Pancreas (tissue), 10 donors: ENCODE results near the gene MED17. TPM values are rescaled to one million over a fixed set of nuclear protein-coding genes. Genes with fewer than 3 reads are reported as not detected.

Experiments used
- ATAC-seq, 4 donors: fragments of 200-7000 bp; cut with Tn5 transposase; one replicate each; pipeline versions ENCODE4 v1.8.0 to v1.9.1; 2020; ENCODE audit warnings: mild to moderate bottlenecking in 4 of 4, moderate library complexity in 4 of 4
- DNase-seq, 6 donors: peaks; one replicate each; pipeline ENCODE4 v3.0.0-alpha.2; 2020
- FAIRE-seq: peaks from 2 replicates; lab custom pipeline; 2012; peaks lifted over from hg19 to GRCh38; lab: Jason Lieb, UNC
- H3K27ac ChIP-seq, 4 donors: fragments of 200-600 bp; sonication (generic); 1 replicate in 3 of 4; 2 replicates in 1 of 4; pipeline versions ENCODE4 v1.5.0 to v1.8.0; 2020
- H3K27me3 ChIP-seq, 4 donors: fragments of 200-600 bp; one replicate each; pipeline ENCODE4 v1.8.0; 2021
- H3K36me3 ChIP-seq, 3 donors: fragments of 200-600 bp; sonication (generic) in 1 of 3; one replicate each; pipeline versions ENCODE4 v1.5.0 to v1.8.0; 2020 to 2021
- H3K4me1 ChIP-seq, 3 donors: fragments of 200-600 bp; one replicate each; pipeline ENCODE4 v1.8.0; 2021
- H3K4me3 ChIP-seq, 4 donors: fragments of 200-600 bp; sonication (generic) in 2 of 4; one replicate each; pipeline versions ENCODE4 v1.5.0 to v1.8.0; 2020 to 2021
- H3K9me3 ChIP-seq, 4 donors: fragments of 200-600 bp; one replicate each; pipeline ENCODE4 v1.8.0; 2021
- CTCF ChIP-seq, 4 donors: fragments of 200-600 bp; sonication (generic) in 3 of 4; IDR thresholded peaks; one replicate each; pipeline versions ENCODE4 v1.5.0 to v1.8.0; 2021; ENCODE audit warnings: antibody characterized with exemption in 4 of 4
- WGBS, 2 donors: extraction: QIAGEN DNeasy Blood & Tissue Kit; methylation state at CpG; one replicate each; pipeline ENCODE4 v1.1.7; 2013; 5-methylcytosine and 5-hydroxymethylcytosine counted together
- intact Hi-C, 3 donors: fragments of 100-400 bp; cut with DNase I; formaldehyde crosslinking; loops; one replicate each; pipeline versions ENCODE4 v1.11.1 to v1.14.2; 2022
- polyA plus RNA-seq, 2 donors: library from polyadenylated mRNA; stranded (reverse); fragments of 200-250 nt; gene quantifications; one replicate each; pipeline ENCODE4 v1.2.3, GENCODE V29; 2013
- total RNA-seq, 6 donors: library from RNA; stranded (reverse); fragmentation: NEBNext Ultra II Directional in 4 of 6; extraction: Animal tissue kit (Norgen Biotek cat#: 25700) in 4 of 6; gene quantifications; one replicate each; pipeline versions ENCODE4 v1.2.1 to v1.2.4, GENCODE V29; 2021 to 2023
- donor health status: healthy with polysubstance abuse.
- donor health status: DM: no; HTN: no; CAD: no; lungs with moderate emphysema.
- donor health status: DM: no; HTN: no; CAD: no.
- donor health status: control.
- donor health status: control.
- donor health status: Bipolar disorder and iron deficiency.
- donor health status: DM: yes; HTN: yes; CAD: no.
- donor health status: DM: no; HTN: no; CAD: no.
- donor health status: DM: no; HTN: no; CAD: no.
- donor health status: DM: yes; HTN: yes; CAD: no.

The MED17 gene
- total RNA-seq (10 to 100 TPM in 5 of 6 donors, 1 to 10 TPM in 1; 8.7 to 17.8 (median 11.6) TPM), polyA plus RNA-seq (10 to 100 TPM in 1 of 2 donors, 1 to 10 TPM in 1; 6.6 to 10.1 TPM)

GRCh38 chr11:93784145-93784934, at the start of gene MED17:
Gene MED17 (plus strand): TSS chr11:93784282. CDS start chr11:93784514, 232 bp downstream.
- DNase-seq: peak; percentile 88 to 94 (median 90)
- peaks cover 0 to 5% (median 0%) of the 10 kb centered on the region in 3 donors for H3K36me3 ChIP-seq
- intact Hi-C loops: no loop called here
- H3K27ac ChIP-seq: peak within 1 kb of the TSS; percentile 68 to 91 (median 82)
- no peak for FAIRE-seq
- peaks cover 0 to 22% (median 21%) of the 10 kb centered on the region in 3 donors for H3K4me1 ChIP-seq
- peak; percentile 99 to 100 (median 99) for ATAC-seq
- no peaks in the 10 kb centered on the region for H3K9me3 ChIP-seq
- TF ChIP-seq CTCF (IDR thresholded peaks at IDR 0.05): peak in 3 of 4 donors; percentile 12 to 44 (median 24)
- WGBS, 2 donors: 0% methylated on average over 65 to 72 of the region's 72 CpGs
- peak within 1 kb of the TSS; percentile 72 to 92 (median 83) for H3K4me3 ChIP-seq
- no peaks in the 10 kb centered on the region for H3K27me3 ChIP-seq

- Histone ChIP-seq H3K4me1 (peaks cover 23 to 47% (median 39%) of the 10 kb centered on the region in 3 donors), H3K27ac (no peak overlapping the region), H3K9me3 (no peaks in the 10 kb centered on the region), H3K27me3 (no peaks in the 10 kb centered on the region), H3K4me3 (no peak overlapping the region), H3K36me3 (peaks cover 5 to 82% (median 58%) of the 10 kb centered on the region in 3 donors)
- DNase-seq (no peak), FAIRE-seq (no peak), ATAC-seq (no peak)
- TF ChIP-seq CTCF (IDR thresholded peaks at IDR 0.05): no peak
- intact Hi-C loops: no loop called here
- WGBS, 2 donors: 77 to 84% methylated on average over 1 of the region's 1 CpG
Observed at GRCh38 chr11:93734427-93735222, 49.5 kb upstream of the MED17 start.

GRCh38 chr11:93735627-93736026, 48.5 kb upstream of the MED17 start:
- 90 to 92% methylated on average over 1 of the region's 1 CpG for WGBS, 2 donors
- Histone ChIP-seq H3K27me3 (no peaks in the 10 kb centered on the region), H3K36me3 (peaks cover 5 to 74% (median 52%) of the 10 kb centered on the region in 3 donors), H3K9me3 (no peaks in the 10 kb centered on the region), H3K4me1 (peaks cover 24 to 48% (median 39%) of the 10 kb centered on the region in 3 donors), H3K27ac (no peak overlapping the region), H3K4me3 (no peak overlapping the region)
- no peak for FAIRE-seq
- ATAC-seq: no peak
- intact Hi-C loops: no loop called here
- TF ChIP-seq CTCF (IDR thresholded peaks at IDR 0.05): no peak
- DNase-seq: no peak

GRCh38 chr11:93736129-93736528, 48.0 kb upstream of the MED17 start:
- DNase-seq (no peak), FAIRE-seq (no peak), ATAC-seq (no peak)
- TF ChIP-seq CTCF (IDR thresholded peaks at IDR 0.05): no peak
- Histone ChIP-seq H3K27ac (no peak overlapping the region), H3K4me3 (no peak overlapping the region), H3K36me3 (peaks cover 5 to 69% (median 50%) of the 10 kb centered on the region in 3 donors), H3K9me3 (no peaks in the 10 kb centered on the region), H3K27me3 (no peaks in the 10 kb centered on the region), H3K4me1 (peaks cover 24 to 48% (median 39%) of the 10 kb centered on the region in 3 donors)
- intact Hi-C loops: no loop called here
